ENCODE data around the gene SUPT20HL1. TPM values are rescaled to one million over a fixed set of nuclear protein-coding genes. Genes with fewer than 3 reads are reported as not detected.
"Not testable (repeated sequence)": the region's sequence is repeated elsewhere in the genome, so short reads cannot be mapped to it uniquely, and the experiment has no call there.

SUPT20HL1 gene
- total and polyA plus RNA-seq, 8 donors, result not detected

GRCh38 chrX:24377195-24377594 lies 16.8 kb downstream of the SUPT20HL1 start:
- Histone ChIP-seq H3K4me3 (no peak overlapping the region), H3K4me1 (no peaks in the 10 kb centered on the region), H3K27me3 (peaks cover 0 to 6% (median 0%) of the 10 kb centered on the region in 3 donors), H3K36me3 (no peaks in the 10 kb centered on the region), H3K9me3 (no peaks in the 10 kb centered on the region), H3K27ac (no peak overlapping the region)
- 56 to 92% (median 72%) methylated on average over 2 of the region's 2 CpGs for WGBS, 5 donors
- DNase-seq, result no peak
- TF ChIP-seq EP300 (IDR thresholded peaks at IDR 0.05) (no peak), POLR2AphosphoS5 (IDR thresholded peaks at IDR 0.05) (no peak), POLR2A (IDR thresholded peaks at IDR 0.05) (no peak)
- TF ChIP-seq, protein P1, sequence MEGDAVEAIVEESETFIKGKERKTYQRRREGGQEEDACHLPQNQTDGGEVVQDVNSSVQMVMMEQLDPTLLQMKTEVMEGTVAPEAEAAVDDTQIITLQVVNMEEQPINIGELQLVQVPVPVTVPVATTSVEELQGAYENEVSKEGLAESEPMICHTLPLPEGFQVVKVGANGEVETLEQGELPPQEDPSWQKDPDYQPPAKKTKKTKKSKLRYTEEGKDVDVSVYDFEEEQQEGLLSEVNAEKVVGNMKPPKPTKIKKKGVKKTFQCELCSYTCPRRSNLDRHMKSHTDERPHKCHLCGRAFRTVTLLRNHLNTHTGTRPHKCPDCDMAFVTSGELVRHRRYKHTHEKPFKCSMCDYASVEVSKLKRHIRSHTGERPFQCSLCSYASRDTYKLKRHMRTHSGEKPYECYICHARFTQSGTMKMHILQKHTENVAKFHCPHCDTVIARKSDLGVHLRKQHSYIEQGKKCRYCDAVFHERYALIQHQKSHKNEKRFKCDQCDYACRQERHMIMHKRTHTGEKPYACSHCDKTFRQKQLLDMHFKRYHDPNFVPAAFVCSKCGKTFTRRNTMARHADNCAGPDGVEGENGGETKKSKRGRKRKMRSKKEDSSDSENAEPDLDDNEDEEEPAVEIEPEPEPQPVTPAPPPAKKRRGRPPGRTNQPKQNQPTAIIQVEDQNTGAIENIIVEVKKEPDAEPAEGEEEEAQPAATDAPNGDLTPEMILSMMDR (IDR thresholded peaks at IDR 0.05), result no peak
- intact Hi-C loops (cut with DNase I; ENCODE audit: low total_unique reads), result no loop called here

- Histone ChIP-seq H3K4me1 (no peaks in the 10 kb centered on the region), H3K4me3 (no peak overlapping the region), H3K9me3 (no peaks in the 10 kb centered on the region), H3K27ac (no peak overlapping the region), H3K27me3 (peaks cover 0 to 6% (median 0%) of the 10 kb centered on the region in 3 donors), H3K36me3 (no peaks in the 10 kb centered on the region)
- DNase-seq, result no peak
- TF ChIP-seq, protein P1 (IDR thresholded peaks at IDR 0.05), result no peak
- no peak for TF ChIP-seq POLR2AphosphoS5 (IDR thresholded peaks at IDR 0.05)
- no peak for TF ChIP-seq POLR2A (IDR thresholded peaks at IDR 0.05)
- TF ChIP-seq EP300 (IDR thresholded peaks at IDR 0.05), result no peak
- WGBS, 5 donors, result 56 to 100% (median 91%) methylated on average over 1 of the region's 1 CpG
- intact Hi-C loops (cut with DNase I; ENCODE audit: low total_unique reads), result no loop called here
Measured at GRCh38 chrX:24377911-24378468, 17.6 kb downstream of the SUPT20HL1 start.

GRCh38 chrX:24378706-24379105 lies 18.3 kb downstream of the SUPT20HL1 start:
- H3K4me1 ChIP-seq, result no peaks in the 10 kb centered on the region
- intact Hi-C loops (cut with DNase I; ENCODE audit: low total_unique reads), result no loop called here
- H3K27me3 ChIP-seq, result peaks cover 0 to 6% (median 0%) of the 10 kb centered on the region in 3 donors
- H3K27ac ChIP-seq, result no peak overlapping the region
- no peaks in the 10 kb centered on the region for H3K9me3 ChIP-seq
- DNase-seq, result no peak
- no peaks in the 10 kb centered on the region for H3K36me3 ChIP-seq
- H3K4me3 ChIP-seq, result no peak overlapping the region
- 70 to 91% (median 85%) methylated on average over 6 of the region's 6 CpGs for WGBS, 5 donors
- TF ChIP-seq POLR2AphosphoS5 (IDR thresholded peaks at IDR 0.05), result no peak
- TF ChIP-seq EP300 (IDR thresholded peaks at IDR 0.05), result no peak
- no peak for TF ChIP-seq POLR2A (IDR thresholded peaks at IDR 0.05)
- TF ChIP-seq, protein P1 (IDR thresholded peaks at IDR 0.05), result no peak

DNA sequence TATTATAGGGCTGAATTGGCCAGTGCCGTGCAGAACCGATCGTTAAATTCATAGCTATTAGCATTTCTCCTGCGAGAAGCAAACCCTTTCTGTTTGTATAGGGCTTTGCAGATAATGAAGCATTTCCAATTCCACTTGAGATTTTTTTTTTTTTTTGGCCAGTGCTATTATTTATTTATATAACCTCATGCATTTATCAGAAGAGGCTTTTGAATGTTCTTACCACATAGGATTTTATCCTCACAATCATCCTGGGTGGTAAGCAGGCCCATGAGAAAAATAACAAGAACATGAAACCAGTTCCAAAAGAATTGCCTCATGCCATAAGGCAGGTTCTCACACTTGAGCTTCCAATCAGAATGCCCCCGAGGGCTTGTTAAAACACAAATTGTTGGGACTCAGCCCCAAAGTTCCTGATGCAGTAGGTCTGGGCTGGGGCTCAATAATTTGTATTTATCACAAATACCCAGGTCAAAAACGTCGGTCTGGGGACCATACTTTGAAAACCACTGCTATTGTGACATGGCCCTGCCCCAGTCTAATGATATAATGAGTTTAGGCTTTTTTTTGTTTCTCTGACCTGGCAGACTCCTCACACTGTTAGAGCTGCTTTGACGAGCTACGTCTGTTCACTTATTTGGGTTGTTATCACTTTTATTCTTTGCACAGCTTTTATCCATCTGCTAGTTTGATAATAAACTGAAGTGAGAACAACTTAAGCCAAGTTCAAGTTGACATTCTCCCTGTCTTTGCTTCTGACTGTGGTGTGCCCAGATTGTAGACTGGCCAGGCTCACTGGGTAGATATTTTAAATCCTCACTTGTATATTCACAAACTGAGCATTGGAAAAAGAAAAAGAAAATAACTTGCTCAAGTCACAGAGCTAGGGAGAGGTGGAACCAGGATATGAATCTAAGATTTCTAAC lies 20.1 kb downstream of the SUPT20HL1 start:
- H3K9me3 ChIP-seq, result no peaks in the 10 kb centered on the region
- H3K27me3 ChIP-seq, result peaks cover 0 to 7% (median 0%) of the 10 kb centered on the region in 3 donors
- no peaks in the 10 kb centered on the region for H3K4me1 ChIP-seq
- intact Hi-C loops (cut with DNase I; ENCODE audit: low total_unique reads), result no loop called here
- no peak overlapping the region for H3K4me3 ChIP-seq
- 27 to 45% (median 32%) methylated on average over 9 of the region's 9 CpGs for WGBS, 5 donors
- DNase-seq, result no peak
- no peaks in the 10 kb centered on the region for H3K36me3 ChIP-seq
- no peak for TF ChIP-seq POLR2AphosphoS5 (IDR thresholded peaks at IDR 0.05)
- no peak for TF ChIP-seq EP300 (IDR thresholded peaks at IDR 0.05)
- TF ChIP-seq, protein P1 (IDR thresholded peaks at IDR 0.05), result no peak
- no peak for TF ChIP-seq POLR2A (IDR thresholded peaks at IDR 0.05)
- H3K27ac ChIP-seq, result no peak overlapping the region

GRCh38 chrX:24382315-24382714 lies 21.9 kb downstream of the SUPT20HL1 start:
- intact Hi-C loops (cut with DNase I; ENCODE audit: low total_unique reads); H3K4me1 ChIP-seq; H3K9me3 ChIP-seq; H3K4me3 ChIP-seq; H3K27ac ChIP-seq; DNase-seq; H3K36me3 ChIP-seq; H3K27me3 ChIP-seq: not testable (repeated sequence)
- WGBS, 5 donors, result 60 to 84% (median 65%) methylated on average over 5 of the region's 5 CpGs
